ENCODE measurements around the gene AUP1.

The AUP1 gene

GRCh38 chr2:74546004-74546403 is 16.5 kb upstream of the AUP1 start:
- TF ChIP-seq CTCF (IDR thresholded peaks at IDR 0.05; ENCODE audit: low read depth, low read length) (no peak), EZH2phosphoT487 (IDR thresholded peaks at IDR 0.05; ENCODE audit: low read depth) (no peak)
- no peaks in the 10 kb centered on the region for H3K9me3 ChIP-seq (ENCODE audit: insufficient read depth, low read length)
- H3K4me3 ChIP-seq (ENCODE audit: low read length) = no peak overlapping the region
- no peak overlapping the region for H2AFZ ChIP-seq (ENCODE audit: low read depth, low read length)
- no peak overlapping the region for H3K4me2 ChIP-seq (ENCODE audit: low read length)
- H4K20me1 ChIP-seq (ENCODE audit: insufficient read depth, low read length) = no peaks in the 10 kb centered on the region
- H3K9ac ChIP-seq (ENCODE audit: low read length) = no peak overlapping the region
- H3K27me3 ChIP-seq (ENCODE audit: low read depth, low read length) = no peaks in the 10 kb centered on the region
- no peaks in the 10 kb centered on the region for H3K79me2 ChIP-seq (ENCODE audit: low read length)
- no peaks in the 10 kb centered on the region for H3K36me3 ChIP-seq (replicated peaks; ENCODE audit: low read depth, low read length)
- H3K4me1 ChIP-seq (ENCODE audit: low read length) = no peaks in the 10 kb centered on the region
- H3K27ac ChIP-seq (ENCODE audit: low read length) = no peak overlapping the region

GRCh38 chr2:74544634-74545033 is 15.1 kb upstream of the AUP1 start:
- Histone ChIP-seq H3K9ac (ENCODE audit: low read length) (no peak overlapping the region), H3K4me2 (ENCODE audit: low read length) (no peak overlapping the region), H2AFZ (ENCODE audit: low read depth, low read length) (no peak overlapping the region), H3K36me3 (replicated peaks; ENCODE audit: low read depth, low read length) (no peaks in the 10 kb centered on the region), H3K4me1 (ENCODE audit: low read length) (peaks cover under 1% of the 10 kb centered on the region), H4K20me1 (ENCODE audit: insufficient read depth, low read length) (no peaks in the 10 kb centered on the region), H3K4me3 (ENCODE audit: low read length) (no peak overlapping the region), H3K9me3 (ENCODE audit: insufficient read depth, low read length) (no peaks in the 10 kb centered on the region), H3K79me2 (ENCODE audit: low read length) (no peaks in the 10 kb centered on the region), H3K27me3 (ENCODE audit: low read depth, low read length) (no peaks in the 10 kb centered on the region), H3K27ac (ENCODE audit: low read length) (no peak overlapping the region)
- TF ChIP-seq CTCF (IDR thresholded peaks at IDR 0.05; ENCODE audit: low read depth, low read length) (peak; percentile 40), EZH2phosphoT487 (IDR thresholded peaks at IDR 0.05; ENCODE audit: low read depth) (no peak)

GRCh38 chr2:74542978-74543377 is 13.5 kb upstream of the AUP1 start:
- no peaks in the 10 kb centered on the region for H3K9me3 ChIP-seq (ENCODE audit: insufficient read depth, low read length)
- no peak overlapping the region for H3K9ac ChIP-seq (ENCODE audit: low read length)
- no peak overlapping the region for H3K4me2 ChIP-seq (ENCODE audit: low read length)
- no peak overlapping the region for H3K4me3 ChIP-seq (ENCODE audit: low read length)
- H3K79me2 ChIP-seq (ENCODE audit: low read length) = no peaks in the 10 kb centered on the region
- H3K36me3 ChIP-seq (replicated peaks; ENCODE audit: low read depth, low read length) = no peaks in the 10 kb centered on the region
- no peaks in the 10 kb centered on the region for H4K20me1 ChIP-seq (ENCODE audit: insufficient read depth, low read length)
- H3K27me3 ChIP-seq (ENCODE audit: low read depth, low read length) = no peaks in the 10 kb centered on the region
- peaks cover 14% of the 10 kb centered on the region for H3K4me1 ChIP-seq (ENCODE audit: low read length)
- no peak overlapping the region for H2AFZ ChIP-seq (ENCODE audit: low read depth, low read length)
- H3K27ac ChIP-seq (ENCODE audit: low read length) = no peak overlapping the region
- TF ChIP-seq EZH2phosphoT487 (IDR thresholded peaks at IDR 0.05; ENCODE audit: low read depth) (no peak), CTCF (IDR thresholded peaks at IDR 0.05; ENCODE audit: low read depth, low read length) (no peak)

GRCh38 chr2:74540291-74540690 is 10.8 kb upstream of the AUP1 start:
- no peak overlapping the region for H2AFZ ChIP-seq (ENCODE audit: low read depth, low read length)
- no peak overlapping the region for H3K27ac ChIP-seq (ENCODE audit: low read length)
- H3K27me3 ChIP-seq (ENCODE audit: low read depth, low read length) = peaks cover 6% of the 10 kb centered on the region; the same call in 1 of the 2 replicates
- no peak overlapping the region for H3K4me3 ChIP-seq (ENCODE audit: low read length)
- no peaks in the 10 kb centered on the region for H3K79me2 ChIP-seq (ENCODE audit: low read length)
- TF ChIP-seq EZH2phosphoT487 (IDR thresholded peaks at IDR 0.05; ENCODE audit: low read depth) (no peak), CTCF (IDR thresholded peaks at IDR 0.05; ENCODE audit: low read depth, low read length) (no peak)
- no peak overlapping the region for H3K9ac ChIP-seq (ENCODE audit: low read length)
- no peaks in the 10 kb centered on the region for H3K9me3 ChIP-seq (ENCODE audit: insufficient read depth, low read length)
- peaks cover 14% of the 10 kb centered on the region for H3K4me1 ChIP-seq (ENCODE audit: low read length)
- H4K20me1 ChIP-seq (ENCODE audit: insufficient read depth, low read length) = no peaks in the 10 kb centered on the region
- H3K36me3 ChIP-seq (replicated peaks; ENCODE audit: low read depth, low read length) = no peaks in the 10 kb centered on the region
- H3K4me2 ChIP-seq (ENCODE audit: low read length) = no peak overlapping the region
